ENCODE data around the gene MRPL11. TPM values are rescaled to one million over a fixed set of nuclear protein-coding genes. Genes with fewer than 3 reads are reported as not detected.

MRPL11 gene
- total and polyA plus RNA-seq, 2 donors (not counting 1 experiment from before 2014, with no cell fraction given): 32.7 to 35.7 TPM

- Histone ChIP-seq H3K9me3 (ENCODE audit: control insufficient read depth, insufficient read depth, low read depth, low read length) (no peaks in the 10 kb centered on the region), H3K4me2 (ENCODE audit: extremely low read depth, insufficient read depth, low read length) (no peak overlapping the region), H3K36me3 (ENCODE audit: control insufficient read depth, insufficient read depth, low read length) (no peaks in the 10 kb centered on the region), H3K9ac (ENCODE audit: insufficient read depth, low read length) (no peak overlapping the region), H2AFZ (ENCODE audit: low read length) (no peak overlapping the region), H3K27me3 (ENCODE audit: control insufficient read depth, insufficient read depth, low read length) (peaks cover 11% of the 10 kb centered on the region), H3K27ac (ENCODE audit: insufficient read depth, low read length) (no peak overlapping the region), H3K4me3 (replicated peaks in 1 of 4; ENCODE audit: control extremely low read depth in 1 of 4, insufficient read depth in 1 of 4, low read depth in 3 of 4, low read length in 4 of 4) (no peak overlapping the region), H3K79me2 (ENCODE audit: control insufficient read depth, insufficient read depth, low read length) (no peaks in the 10 kb centered on the region), H4K20me1 (ENCODE audit: control insufficient read depth, extremely low read depth, insufficient read depth, low read length) (no peaks in the 10 kb centered on the region), H3K4me1 (ENCODE audit: control insufficient read depth, extremely low read depth, insufficient read depth, low read length) (no peaks in the 10 kb centered on the region)
- DNase-seq (ENCODE audit: low read depth in 2 of 2): no peak
- TF ChIP-seq, protein P1, sequence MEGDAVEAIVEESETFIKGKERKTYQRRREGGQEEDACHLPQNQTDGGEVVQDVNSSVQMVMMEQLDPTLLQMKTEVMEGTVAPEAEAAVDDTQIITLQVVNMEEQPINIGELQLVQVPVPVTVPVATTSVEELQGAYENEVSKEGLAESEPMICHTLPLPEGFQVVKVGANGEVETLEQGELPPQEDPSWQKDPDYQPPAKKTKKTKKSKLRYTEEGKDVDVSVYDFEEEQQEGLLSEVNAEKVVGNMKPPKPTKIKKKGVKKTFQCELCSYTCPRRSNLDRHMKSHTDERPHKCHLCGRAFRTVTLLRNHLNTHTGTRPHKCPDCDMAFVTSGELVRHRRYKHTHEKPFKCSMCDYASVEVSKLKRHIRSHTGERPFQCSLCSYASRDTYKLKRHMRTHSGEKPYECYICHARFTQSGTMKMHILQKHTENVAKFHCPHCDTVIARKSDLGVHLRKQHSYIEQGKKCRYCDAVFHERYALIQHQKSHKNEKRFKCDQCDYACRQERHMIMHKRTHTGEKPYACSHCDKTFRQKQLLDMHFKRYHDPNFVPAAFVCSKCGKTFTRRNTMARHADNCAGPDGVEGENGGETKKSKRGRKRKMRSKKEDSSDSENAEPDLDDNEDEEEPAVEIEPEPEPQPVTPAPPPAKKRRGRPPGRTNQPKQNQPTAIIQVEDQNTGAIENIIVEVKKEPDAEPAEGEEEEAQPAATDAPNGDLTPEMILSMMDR (conservative IDR thresholded peaks at IDR 0.05 in 1 of 2, IDR thresholded peaks at IDR 0.05 in 1 of 2; ENCODE audit: low read depth in 1 of 2, low read length in 2 of 2): no peak
- TF ChIP-seq EZH2 (IDR thresholded peaks at IDR 0.05; ENCODE audit: low read length, missing control alignments): no peak
These were observed 29.4 kb downstream of the MRPL11 start for GRCh38 chr11:66409226-66409625.

- H3K27ac ChIP-seq (ENCODE audit: insufficient read depth, low read length): peak overlapping the region; percentile 79
These were observed 30.0 kb downstream of the MRPL11 start for GRCh38 chr11:66408488-66409214.

DNA sequence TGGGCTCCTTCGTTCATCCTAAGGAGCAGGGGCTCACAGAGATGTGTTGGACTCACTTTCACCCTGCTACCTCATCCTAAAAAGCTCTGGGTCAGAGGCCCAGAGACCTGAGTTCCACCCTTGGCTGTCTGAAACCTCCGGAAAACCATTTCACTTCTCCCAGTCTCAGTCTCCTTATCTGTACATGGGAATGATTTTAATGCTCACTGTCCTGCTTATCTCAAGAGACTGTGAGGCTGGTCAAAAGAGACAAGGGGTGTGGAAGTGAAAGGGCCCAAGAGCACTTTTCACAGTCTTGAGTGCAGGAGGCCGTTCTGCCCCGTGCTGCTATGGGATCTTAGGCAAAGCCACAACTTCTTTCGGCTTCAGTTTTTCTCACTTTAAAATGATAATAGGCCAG lies 31.0 kb downstream of the MRPL11 start:
- TF ChIP-seq, protein P1 (conservative IDR thresholded peaks at IDR 0.05 in 1 of 2, IDR thresholded peaks at IDR 0.05 in 1 of 2; ENCODE audit: low read depth in 1 of 2, low read length in 2 of 2): no peak
- no peak for TF ChIP-seq EZH2 (IDR thresholded peaks at IDR 0.05; ENCODE audit: low read length, missing control alignments)
- Histone ChIP-seq H2AFZ (ENCODE audit: low read length) (no peak overlapping the region), H3K9ac (ENCODE audit: insufficient read depth, low read length) (no peak overlapping the region), H3K79me2 (ENCODE audit: control insufficient read depth, insufficient read depth, low read length) (no peaks in the 10 kb centered on the region), H3K27ac (ENCODE audit: insufficient read depth, low read length) (no peak overlapping the region), H3K27me3 (ENCODE audit: control insufficient read depth, insufficient read depth, low read length) (peaks cover 15% of the 10 kb centered on the region), H3K36me3 (ENCODE audit: control insufficient read depth, insufficient read depth, low read length) (no peaks in the 10 kb centered on the region), H3K4me3 (replicated peaks in 1 of 4; ENCODE audit: control extremely low read depth in 1 of 4, insufficient read depth in 1 of 4, low read depth in 3 of 4, low read length in 4 of 4) (no peak overlapping the region), H4K20me1 (ENCODE audit: control insufficient read depth, extremely low read depth, insufficient read depth, low read length) (no peaks in the 10 kb centered on the region), H3K9me3 (ENCODE audit: control insufficient read depth, insufficient read depth, low read depth, low read length) (no peaks in the 10 kb centered on the region), H3K4me2 (ENCODE audit: extremely low read depth, insufficient read depth, low read length) (no peak overlapping the region), H3K4me1 (ENCODE audit: control insufficient read depth, extremely low read depth, insufficient read depth, low read length) (no peaks in the 10 kb centered on the region)
- DNase-seq (ENCODE audit: low read depth in 2 of 2): no peak

More at GRCh38 chr11:66408488-66409214, 30.0 kb downstream of the MRPL11 start:
- Histone ChIP-seq H3K4me3 (replicated peaks in 1 of 4; ENCODE audit: control extremely low read depth in 1 of 4, insufficient read depth in 1 of 4, low read depth in 3 of 4, low read length in 4 of 4) (peak overlapping the region; percentile 30 to 60 (median 48)), H3K27me3 (ENCODE audit: control insufficient read depth, insufficient read depth, low read length) (peaks cover 11% of the 10 kb centered on the region), H3K9me3 (ENCODE audit: control insufficient read depth, insufficient read depth, low read depth, low read length) (no peaks in the 10 kb centered on the region), H3K36me3 (ENCODE audit: control insufficient read depth, insufficient read depth, low read length) (no peaks in the 10 kb centered on the region), H3K79me2 (ENCODE audit: control insufficient read depth, insufficient read depth, low read length) (no peaks in the 10 kb centered on the region), H3K4me1 (ENCODE audit: control insufficient read depth, extremely low read depth, insufficient read depth, low read length) (no peaks in the 10 kb centered on the region), H3K4me2 (ENCODE audit: extremely low read depth, insufficient read depth, low read length) (peak overlapping the region; percentile 88), H3K9ac (ENCODE audit: insufficient read depth, low read length) (peak overlapping the region; percentile 55), H4K20me1 (ENCODE audit: control insufficient read depth, extremely low read depth, insufficient read depth, low read length) (no peaks in the 10 kb centered on the region), H2AFZ (ENCODE audit: low read length) (no peak overlapping the region)
- no peak for TF ChIP-seq EZH2 (IDR thresholded peaks at IDR 0.05; ENCODE audit: low read length, missing control alignments)
- TF ChIP-seq, protein P1 (conservative IDR thresholded peaks at IDR 0.05 in 1 of 2, IDR thresholded peaks at IDR 0.05 in 1 of 2; ENCODE audit: low read depth in 1 of 2, low read length in 2 of 2): peak; percentile 97 to 100
- DNase-seq (ENCODE audit: low read depth in 2 of 2): peak; percentile 90 to 95

Data from fibroblast of lung (primary cell).